HEK293T (cell line): ENCODE data around the gene RS1.

Source experiments
- ARNT ChIP-seq: fragments of 450-650 bp; IDR thresholded peaks from 2 replicates; pipeline ENCODE4 v1.6.1; 2017; ENCODE audit warnings: mild to moderate bottlenecking
- ELF4 ChIP-seq: fragments of 450-650 bp; IDR thresholded peaks from 2 replicates; pipeline ENCODE4 v1.6.1; 2017; ENCODE audit warnings: antibody characterized with exemption
- L3MBTL2 ChIP-seq: fragments of 450-650 bp; conservative IDR thresholded peaks from 2 replicates; pipeline ENCODE4 v1.6.1; 2016; ENCODE audit warnings: mild to moderate bottlenecking

DNA sequence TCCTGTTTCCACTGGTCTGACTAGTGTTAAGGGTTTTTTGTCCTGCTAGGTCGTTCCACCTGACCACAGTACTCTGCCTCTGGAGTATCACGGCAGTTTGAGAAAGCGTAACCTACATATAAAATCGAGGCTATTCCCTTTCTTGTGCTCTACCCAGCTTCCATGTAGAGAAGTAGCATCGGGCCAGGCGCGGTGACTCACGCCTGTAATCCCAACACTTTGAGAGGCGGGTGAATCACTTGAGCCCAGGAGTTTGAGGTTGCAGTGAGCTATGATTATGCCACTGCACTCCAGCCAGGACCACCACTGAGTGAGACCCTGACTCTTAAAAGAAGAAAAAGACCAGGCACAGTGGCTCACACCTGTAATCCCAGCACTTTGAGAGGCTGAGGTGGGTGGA is 43.0 kb upstream of the RS1 start:
- no peak for TF ChIP-seq ELF4
- TF ChIP-seq ARNT, result no peak
- TF ChIP-seq L3MBTL2, result no peak
